Endodermal cell (in vitro differentiated cells): Measurements from ENCODE around the gene TIMP2. TPM values are rescaled to one million over a fixed set of nuclear protein-coding genes. Genes with fewer than 3 reads are reported as not detected.
A peak's percentile ranks its signal among the peaks of the same experiment; 100 is the strongest.

ENCODE experiments used
- DNase-seq: peaks from one replicate; pipeline ENCODE4 v3.0.0-alpha.2; 2017
- H3K27ac ChIP-seq: 2 replicates; pipeline ENCODE4 v1.5.1; 2013; ENCODE audit warnings: mild to moderate bottlenecking, low read depth, low read length, moderate library complexity
- H3K27me3 ChIP-seq: 2 replicates; pipeline ENCODE4 v1.6.1; 2013; ENCODE audit warnings: mild to moderate bottlenecking, low read length, moderate library complexity; ENCODE audit not compliant: insufficient read depth, control insufficient read depth, poor library complexity, severe bottlenecking
- H3K36me3 ChIP-seq: 2 replicates; pipeline ENCODE4 v1.7.0; 2013; ENCODE audit warnings: mild to moderate bottlenecking, low read length, moderate library complexity; ENCODE audit not compliant: control insufficient read depth, insufficient read depth
- H3K4me1 ChIP-seq: one replicate; pipeline ENCODE4 v1.7.0; 2013; ENCODE audit warnings: low read length; ENCODE audit not compliant: control insufficient read depth, insufficient read depth
- H3K4me3 ChIP-seq: 2 replicates; pipeline ENCODE4 v1.5.1; 2013; ENCODE audit warnings: mild to moderate bottlenecking, low read length, moderate library complexity
- H3K9ac ChIP-seq: 2 replicates; pipeline ENCODE4 v1.6.1; 2013; ENCODE audit warnings: mild to moderate bottlenecking, low read length, moderate library complexity; ENCODE audit not compliant: poor library complexity, severe bottlenecking; ENCODE audit errors: extremely low read depth
- H3K9me3 ChIP-seq: 2 replicates; pipeline ENCODE4 v1.6.1; 2013; ENCODE audit warnings: mild to moderate bottlenecking, low read length, moderate library complexity; ENCODE audit not compliant: control insufficient read depth
- H3K27ac Mint-ChIP-seq: 2 replicates; pipeline ENCODE4 v1.8.0; 2020; ENCODE audit warnings: mixed read lengths
- H3K27me3 Mint-ChIP-seq: 2 replicates; pipeline ENCODE4 v1.8.0; 2021; ENCODE audit warnings: mild to moderate bottlenecking, mixed read lengths; ENCODE audit not compliant: insufficient read depth
- H3K36me3 Mint-ChIP-seq: 2 replicates; pipeline ENCODE4 v1.8.0; 2020; ENCODE audit warnings: low read depth, mixed read lengths
- H3K4me1 Mint-ChIP-seq: 2 replicates; pipeline ENCODE4 v1.8.0; 2020; ENCODE audit warnings: mixed read lengths
- H3K4me3 Mint-ChIP-seq: 2 replicates; pipeline ENCODE4 v1.8.0; 2020; ENCODE audit warnings: mild to moderate bottlenecking, moderate library complexity, mixed read lengths
- H3K9me3 Mint-ChIP-seq: 2 replicates; pipeline ENCODE4 v1.8.0; 2020; ENCODE audit warnings: mild to moderate bottlenecking, mixed read lengths
- WGBS, 2 experiments: methylation state at CpG; one replicate each; pipeline versions ENCODE4 v1.1.5 to v1.1.7; 2013; ENCODE audit warnings: missing lambda C conversion rate in 2 of 2, mixed read lengths in 1 of 2; ENCODE audit not compliant: insufficient coverage in 1 of 2, insufficient read length in 1 of 2; 5-methylcytosine and 5-hydroxymethylcytosine counted together
- total RNA-seq, 2 donors: library from RNA; stranded (reverse); fragmentation: NEBNext Ultra II Directional in 1 of 2; extraction: Animal tissue kit (Norgen Biotek cat#: 25700) in 1 of 2; gene quantifications; 2 replicates in 1 of 2; 3 replicates in 1 of 2; pipeline ENCODE4 v1.2.1, GENCODE V29; 2021
- TF ChIP-seq, protein P1 (sequence below): fragments of 200-600 bp; sonication (generic); conservative IDR thresholded peaks from 2 replicates; pipeline ENCODE4 v1.5.0; 2021; ENCODE audit warnings: antibody characterized with exemption, mild to moderate bottlenecking

TIMP2 gene
- total RNA-seq, 2 donors from 2014 or later = 36.9 to 42.7 TPM

DNA sequence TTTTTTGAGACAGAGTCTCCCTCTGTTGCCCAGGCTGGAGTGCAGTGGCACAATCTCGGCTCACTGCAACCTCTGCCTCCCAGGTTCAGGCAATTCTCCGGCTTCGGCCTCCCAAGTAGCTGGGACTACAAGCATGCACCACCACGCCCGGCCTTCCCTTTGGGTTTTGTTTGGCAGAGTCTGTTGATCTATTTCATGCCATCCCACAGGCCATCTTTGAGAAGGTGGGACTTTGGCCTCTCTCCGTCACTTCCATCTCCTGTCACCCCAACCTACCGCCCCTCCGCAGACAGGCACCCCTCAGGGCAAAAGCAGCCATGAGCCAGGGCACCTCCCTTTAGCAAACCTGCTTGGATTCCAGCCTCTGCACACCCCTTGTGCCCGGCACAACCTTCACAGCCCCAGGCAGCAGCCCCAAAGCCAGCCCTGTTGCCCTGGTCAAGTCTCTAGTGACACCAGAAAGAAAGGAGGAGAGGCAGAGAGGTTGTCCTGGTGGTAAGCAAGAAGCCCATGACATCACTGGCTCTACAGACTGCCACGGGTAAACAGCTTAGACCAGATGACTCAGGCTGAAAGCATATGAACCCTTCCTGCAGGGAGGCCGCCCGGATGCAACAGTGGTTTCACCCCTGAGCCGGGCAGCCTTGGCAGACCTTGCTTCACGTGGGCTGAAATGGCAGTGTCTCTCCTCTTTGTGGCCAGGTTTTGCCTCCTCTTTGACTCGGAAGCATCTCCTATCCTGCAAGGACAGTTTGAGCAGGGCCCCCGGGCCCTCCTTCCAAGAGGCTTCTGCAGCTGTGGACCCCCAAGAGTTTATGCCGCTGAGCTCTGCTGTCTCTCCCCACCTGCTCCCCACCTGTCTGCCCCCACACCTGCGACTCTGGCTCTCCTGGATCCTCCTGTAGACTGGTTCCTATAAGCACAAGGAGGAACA lies 8.1 kb upstream of the TIMP2 start:
- Mint-ChIP-seq H3K36me3 (no peaks in the 10 kb centered on the region), H3K9me3 (no peaks in the 10 kb centered on the region), H3K4me3 (no peak overlapping the region), H3K27me3 (peaks cover 4% of the 10 kb centered on the region), H3K4me1 (peaks cover 4% of the 10 kb centered on the region), H3K27ac (no peak overlapping the region)
- 84 to 87% methylated on average over 11 to 18 of the region's 18 CpGs for WGBS, 2 experiments
- DNase-seq = no peak
- Histone ChIP-seq H3K27me3 (no peaks in the 10 kb centered on the region), H3K9ac (no peak overlapping the region), H3K4me1 (no peaks in the 10 kb centered on the region), H3K9me3 (no peaks in the 10 kb centered on the region), H3K36me3 (no peaks in the 10 kb centered on the region), H3K27ac (no peak overlapping the region), H3K4me3 (no peak overlapping the region)
- TF ChIP-seq, protein P1, sequence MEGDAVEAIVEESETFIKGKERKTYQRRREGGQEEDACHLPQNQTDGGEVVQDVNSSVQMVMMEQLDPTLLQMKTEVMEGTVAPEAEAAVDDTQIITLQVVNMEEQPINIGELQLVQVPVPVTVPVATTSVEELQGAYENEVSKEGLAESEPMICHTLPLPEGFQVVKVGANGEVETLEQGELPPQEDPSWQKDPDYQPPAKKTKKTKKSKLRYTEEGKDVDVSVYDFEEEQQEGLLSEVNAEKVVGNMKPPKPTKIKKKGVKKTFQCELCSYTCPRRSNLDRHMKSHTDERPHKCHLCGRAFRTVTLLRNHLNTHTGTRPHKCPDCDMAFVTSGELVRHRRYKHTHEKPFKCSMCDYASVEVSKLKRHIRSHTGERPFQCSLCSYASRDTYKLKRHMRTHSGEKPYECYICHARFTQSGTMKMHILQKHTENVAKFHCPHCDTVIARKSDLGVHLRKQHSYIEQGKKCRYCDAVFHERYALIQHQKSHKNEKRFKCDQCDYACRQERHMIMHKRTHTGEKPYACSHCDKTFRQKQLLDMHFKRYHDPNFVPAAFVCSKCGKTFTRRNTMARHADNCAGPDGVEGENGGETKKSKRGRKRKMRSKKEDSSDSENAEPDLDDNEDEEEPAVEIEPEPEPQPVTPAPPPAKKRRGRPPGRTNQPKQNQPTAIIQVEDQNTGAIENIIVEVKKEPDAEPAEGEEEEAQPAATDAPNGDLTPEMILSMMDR = no peak

DNA sequence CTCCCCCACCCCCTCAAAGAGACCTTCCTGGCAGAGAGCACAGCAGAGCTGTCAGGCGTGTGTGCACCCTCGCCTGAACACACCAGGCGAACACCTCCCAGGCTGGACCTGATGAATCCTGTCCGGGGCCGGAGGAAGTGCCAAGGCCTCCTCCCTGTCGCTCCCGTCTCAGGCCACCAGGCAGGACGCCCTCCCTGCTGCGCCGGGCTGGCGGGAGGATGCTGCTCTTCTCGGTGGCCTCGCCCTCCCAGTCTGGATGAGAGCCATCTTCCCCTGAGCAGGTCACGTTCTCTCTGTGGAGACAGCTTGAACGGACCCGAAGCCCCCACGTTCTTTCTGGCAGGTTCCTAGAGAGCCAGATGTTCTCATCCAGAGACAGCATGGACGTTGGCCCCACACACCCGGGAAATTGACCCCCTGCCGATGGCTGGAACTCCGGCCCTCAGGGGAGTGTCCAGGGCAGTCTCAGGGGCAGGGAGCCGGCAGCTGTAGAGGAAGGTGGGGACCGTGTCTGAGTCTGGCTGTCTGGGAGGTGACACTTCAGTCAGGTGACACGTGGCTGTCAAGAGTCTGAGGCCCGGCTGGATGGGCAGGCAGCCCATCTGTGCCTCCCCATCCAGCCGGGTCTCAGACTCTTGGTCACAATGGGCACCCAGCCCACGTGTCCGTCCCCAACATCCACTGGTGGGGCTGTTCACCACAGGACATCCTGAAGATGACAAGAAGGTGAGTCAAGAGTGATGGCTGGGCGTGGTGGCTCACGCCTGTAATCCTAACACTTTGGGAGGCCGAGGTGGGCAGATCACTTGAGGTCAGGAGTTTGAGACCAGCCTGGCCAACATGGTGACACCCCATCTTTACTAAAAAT lies 5.0 kb upstream of the TIMP2 start:
- Mint-ChIP-seq H3K27me3 (peaks cover 7% of the 10 kb centered on the region), H3K9me3 (no peaks in the 10 kb centered on the region), H3K27ac (no peak overlapping the region), H3K4me3 (no peak overlapping the region), H3K36me3 (no peaks in the 10 kb centered on the region), H3K4me1 (peaks cover 4% of the 10 kb centered on the region)
- WGBS, 2 experiments = 89 to 94% methylated on average over 20 to 31 of the region's 31 CpGs
- DNase-seq = no peak
- Histone ChIP-seq H3K27ac (no peak overlapping the region), H3K9me3 (no peaks in the 10 kb centered on the region), H3K4me1 (no peaks in the 10 kb centered on the region), H3K9ac (no peak overlapping the region), H3K4me3 (no peak overlapping the region), H3K36me3 (no peaks in the 10 kb centered on the region), H3K27me3 (no peaks in the 10 kb centered on the region)
- TF ChIP-seq, protein P1 = no peak

DNA sequence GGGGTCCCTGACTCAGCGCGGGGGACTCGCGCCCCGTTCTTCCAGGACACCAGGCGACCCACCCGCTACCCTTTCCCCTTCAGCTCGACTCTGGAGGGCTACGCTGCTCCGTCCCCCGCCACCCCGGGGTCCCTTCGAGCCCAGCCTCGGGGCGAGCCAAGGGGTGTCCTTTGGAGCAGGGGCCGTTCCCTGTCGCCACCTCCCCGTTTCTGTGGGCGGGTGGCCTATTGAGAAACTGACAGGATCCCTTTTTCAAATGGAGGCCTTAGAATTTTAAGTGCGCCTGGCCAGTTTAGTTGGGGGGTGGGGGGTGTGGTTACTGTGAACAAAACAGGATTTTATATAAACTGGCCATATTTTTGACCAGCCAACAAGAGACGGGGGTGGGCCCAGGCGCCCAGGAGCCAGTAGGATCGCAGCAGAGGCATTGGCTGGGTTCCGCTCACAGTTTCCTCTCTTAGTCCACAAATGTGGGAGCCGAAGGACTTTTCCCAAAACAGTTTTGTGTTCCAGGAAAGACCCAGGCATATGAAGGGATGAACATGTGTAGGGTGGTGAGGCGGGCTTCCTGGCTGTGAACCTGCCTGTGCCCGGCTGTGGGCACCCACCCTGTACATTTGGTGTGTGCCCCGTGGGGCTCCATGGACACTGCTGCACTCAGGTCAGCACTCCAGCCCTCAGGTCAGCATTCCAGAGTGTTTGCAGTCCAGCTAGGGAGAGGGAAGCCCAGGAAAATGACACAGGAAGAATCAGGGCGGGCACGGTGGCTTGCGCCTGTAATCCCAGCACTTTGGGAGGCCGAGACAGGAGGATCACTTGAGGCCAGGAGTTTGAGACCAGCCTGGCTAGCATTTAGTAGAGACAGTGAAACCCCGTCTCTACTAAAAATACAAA lies 722 bp upstream of the TIMP2 start:
- 44 to 90% methylated on average over 9 to 33 of the region's 33 CpGs for WGBS, 2 experiments
- H3K4me3 Mint-ChIP-seq = peak overlapping the region; percentile 64
- Histone ChIP-seq H3K27me3 (no peaks in the 10 kb centered on the region), H3K27ac (peak overlapping the region; percentile 66), H3K36me3 (no peaks in the 10 kb centered on the region), H3K4me3 (peak overlapping the region; percentile 69), H3K9ac (peak overlapping the region; percentile 34), H3K9me3 (no peaks in the 10 kb centered on the region), H3K4me1 (no peaks in the 10 kb centered on the region)
- H3K27me3 Mint-ChIP-seq = peaks cover 5% of the 10 kb centered on the region
- H3K27ac Mint-ChIP-seq = no peak overlapping the region
- TF ChIP-seq, protein P1 = no peak
- peaks cover 8% of the 10 kb centered on the region for H3K4me1 Mint-ChIP-seq
- no peaks in the 10 kb centered on the region for H3K36me3 Mint-ChIP-seq
- no peaks in the 10 kb centered on the region for H3K9me3 Mint-ChIP-seq
- DNase-seq = peak; percentile 81
